Measurements from ENCODE around the gene FRAS1. TPM values are rescaled to one million over a fixed set of nuclear protein-coding genes. Genes with fewer than 3 reads are reported as not detected.
"Not testable (repeated sequence)": the region's sequence is repeated elsewhere in the genome, so short reads cannot be mapped to it uniquely, and the experiment has no call there.

FRAS1 gene
- total and polyA plus RNA-seq, 11 donors, result 0.57 to 13.4 (median 3.2) TPM

GRCh38 chr4:78322032-78322431, 264.9 kb downstream of the FRAS1 start:
- H3K27ac ChIP-seq, result no peak overlapping the region
- WGBS, 4 donors, result 88 to 93% (median 89%) methylated on average over 5 of the region's 5 CpGs
- ATAC-seq (no peak), DNase-seq (no peak)
- TF ChIP-seq CTCF (IDR thresholded peaks at IDR 0.05) (no peak), POLR2A (IDR thresholded peaks at IDR 0.05) (no peak)
- no peak overlapping the region for H3K4me3 ChIP-seq
- no peaks in the 10 kb centered on the region for H3K36me3 ChIP-seq
- H3K4me1 ChIP-seq, result no peaks in the 10 kb centered on the region
- no peaks in the 10 kb centered on the region for H3K27me3 ChIP-seq
- intact Hi-C loops (cut with DNase I), result no loop called here
- no peaks in the 10 kb centered on the region for H3K9me3 ChIP-seq

- TF ChIP-seq CTCF (IDR thresholded peaks at IDR 0.05) (no peak), POLR2A (IDR thresholded peaks at IDR 0.05) (no peak)
- no peak for DNase-seq
- 84 to 88% (median 87%) methylated on average over 3 of the region's 3 CpGs for WGBS, 4 donors
Measured at GRCh38 chr4:78323439-78323838, 266.3 kb downstream of the FRAS1 start.

GRCh38 chr4:78324625-78325024, 267.5 kb downstream of the FRAS1 start:
- no peak for TF ChIP-seq POLR2A (IDR thresholded peaks at IDR 0.05)
- no peak for TF ChIP-seq CTCF (IDR thresholded peaks at IDR 0.05)
- Histone ChIP-seq H3K4me3 (no peak overlapping the region), H3K27me3 (no peaks in the 10 kb centered on the region), H3K4me1 (no peaks in the 10 kb centered on the region), H3K36me3 (no peaks in the 10 kb centered on the region), H3K9me3 (no peaks in the 10 kb centered on the region), H3K27ac (no peak overlapping the region)
- WGBS, 4 donors, result 97 to 98% (median 97%) methylated on average over 1 of the region's 1 CpG
- intact Hi-C loops (cut with DNase I), result no loop called here
- ATAC-seq (no peak), DNase-seq (no peak)

More at GRCh38 chr4:78323439-78323838, 266.3 kb downstream of the FRAS1 start:
- no peak overlapping the region for H3K4me3 ChIP-seq
- no peak overlapping the region for H3K27ac ChIP-seq
- no peak for ATAC-seq
- H3K9me3 ChIP-seq, result no peaks in the 10 kb centered on the region
- no peaks in the 10 kb centered on the region for H3K36me3 ChIP-seq
- H3K4me1 ChIP-seq, result no peaks in the 10 kb centered on the region
- intact Hi-C loops (cut with DNase I), result no loop called here
- H3K27me3 ChIP-seq, result no peaks in the 10 kb centered on the region

GRCh38 chr4:78325271-78326157, 268.4 kb downstream of the FRAS1 start:
- TF ChIP-seq CTCF (IDR thresholded peaks at IDR 0.05), result no peak
- intact Hi-C loops (cut with DNase I), result no loop called here
- 73 to 83% (median 78%) methylated on average over 9 of the region's 9 CpGs for WGBS, 4 donors
- H3K27me3 ChIP-seq, result no peaks in the 10 kb centered on the region
- ATAC-seq, result no peak
- H3K9me3 ChIP-seq, result no peaks in the 10 kb centered on the region
- H3K27ac ChIP-seq, result no peak overlapping the region
- no peak for DNase-seq
- H3K4me3 ChIP-seq, result no peak overlapping the region
- no peaks in the 10 kb centered on the region for H3K4me1 ChIP-seq
- H3K36me3 ChIP-seq, result no peaks in the 10 kb centered on the region

GRCh38 chr4:78328591-78328990, 271.5 kb downstream of the FRAS1 start:
- H3K4me3 ChIP-seq; ATAC-seq; H3K27me3 ChIP-seq; H3K9me3 ChIP-seq; H3K27ac ChIP-seq; H3K36me3 ChIP-seq; intact Hi-C loops (cut with DNase I); DNase-seq; H3K4me1 ChIP-seq: not testable (repeated sequence)
- WGBS, 4 donors, result 70 to 95% (median 89%) methylated on average over 2 of the region's 2 CpGs

All from heart left ventricle (tissue), 16 donors.